GM23248 (cell line): Measurements from ENCODE around the gene KRT82. TPM values are rescaled to one million over a fixed set of nuclear protein-coding genes. Genes with fewer than 3 reads are reported as not detected.

ENCODE experiments used
- DNase-seq: peaks from one replicate; pipeline ENCODE4 v3.0.0-alpha.2; 2015
- H2AFZ ChIP-seq: fragments of 200-600 bp; sonication (generic); 2 replicates; pipeline ENCODE4 v1.6.1; 2016; ENCODE audit warnings: antibody characterized with exemption
- H3F3A ChIP-seq: fragments of 200-600 bp; sonication (generic); 2 replicates; pipeline ENCODE4 v1.6.1; 2016; ENCODE audit warnings: mild to moderate bottlenecking, antibody characterized with exemption, mixed run types; ENCODE audit not compliant: insufficient read depth
- H3K27ac ChIP-seq: fragments of 200-600 bp; sonication (generic); 2 replicates; pipeline ENCODE4 v1.5.1; 2016; ENCODE audit warnings: mild to moderate bottlenecking
- H3K27me3 ChIP-seq: fragments of 200-600 bp; sonication (generic); replicated peaks from 2 replicates; pipeline ENCODE4 v1.6.1; 2016; ENCODE audit warnings: mild to moderate bottlenecking; ENCODE audit not compliant: insufficient read depth
- H3K36me3 ChIP-seq: fragments of 200-600 bp; sonication (generic); 2 replicates; pipeline ENCODE4 v1.6.1; 2016; ENCODE audit warnings: low read depth, mild to moderate bottlenecking
- H3K4me1 ChIP-seq: fragments of 200-600 bp; sonication (generic); 2 replicates; pipeline ENCODE4 v1.6.1; 2016; ENCODE audit warnings: mild to moderate bottlenecking; ENCODE audit not compliant: insufficient read depth
- H3K4me2 ChIP-seq: fragments of 200-600 bp; sonication (generic); one replicate; pipeline ENCODE4 v1.6.1; 2016; ENCODE audit warnings: mild to moderate bottlenecking; ENCODE audit not compliant: unreplicated experiment
- H3K4me3 ChIP-seq: fragments of 200-600 bp; sonication (generic); 2 replicates; pipeline ENCODE4 v1.5.1; 2016; ENCODE audit warnings: mild to moderate bottlenecking
- H3K79me2 ChIP-seq: fragments of 200-600 bp; sonication (generic); 2 replicates; pipeline ENCODE4 v1.6.1; 2016; ENCODE audit warnings: mild to moderate bottlenecking; ENCODE audit not compliant: insufficient read depth
- H3K9ac ChIP-seq: fragments of 200-600 bp; sonication (generic); 2 replicates; pipeline ENCODE4 v1.6.1; 2016; ENCODE audit warnings: mild to moderate bottlenecking
- H3K9me2 ChIP-seq: fragments of 200-600 bp; sonication (generic); 2 replicates; pipeline ENCODE4 v1.6.1; 2016; ENCODE audit warnings: mixed run types, mild to moderate bottlenecking, moderate library complexity; ENCODE audit not compliant: insufficient read depth
- H3K9me3 ChIP-seq: fragments of 200-600 bp; sonication (generic); one replicate; pipeline ENCODE4 v1.6.1; 2017; ENCODE audit warnings: low read depth
- H4K20me1 ChIP-seq: fragments of 200-600 bp; sonication (generic); 2 replicates; pipeline ENCODE4 v1.6.0; 2016; ENCODE audit not compliant: insufficient read depth
- EZH2 ChIP-seq: fragments of 200-600 bp; sonication (generic); IDR thresholded peaks from 2 replicates; pipeline ENCODE4 v1.6.1; 2018; ENCODE audit warnings: antibody characterized with exemption, mild to moderate bottlenecking; ENCODE audit not compliant: insufficient read depth, poor library complexity, severe bottlenecking
- EZH2phosphoT487 ChIP-seq: fragments of 200-600 bp; sonication (generic); IDR thresholded peaks from 2 replicates; pipeline ENCODE4 v1.6.1; 2018; ENCODE audit warnings: antibody characterized with exemption, moderate library complexity, mild to moderate bottlenecking, low read depth; ENCODE audit not compliant: insufficient read depth
- WGBS, 2 experiments: methylation state at CpG; one replicate each; pipeline ENCODE4 v1.1.6; 2015 to 2017; ENCODE audit warnings: low lambda C conversion rate in 2 of 2, low coverage in 1 of 2; ENCODE audit errors: missing lambda C conversion rate in 2 of 2; 5-methylcytosine and 5-hydroxymethylcytosine counted together
- in situ Hi-C: fragments of 300-500 bp; cut with MboI; formaldehyde crosslinking; loops from 2 replicates; pipeline ENCODE4 v1.15.0; 2020
- polyA plus RNA-seq: library from polyadenylated mRNA; unstranded; fragments of >200 nt; fragmentation: Nextera tagmentation; extraction: Ambion mirVana; gene quantifications from 2 replicates; pipeline ENCODE4 v1.2.1, GENCODE V29; 2016
- total RNA-seq: library from RNA; depleted of rRNA; stranded (reverse); fragments of >200 nt; shearing (Covaris generic); gene quantifications from 2 replicates; pipeline ENCODE4 v1.2.3, GENCODE V29; 2014

Gene KRT82
- total and polyA plus RNA-seq, 2 experiments from 2014 or later, result not detected

- TF ChIP-seq EZH2phosphoT487 (no peak), EZH2 (no peak)
- Histone ChIP-seq H2AFZ (no peak overlapping the region), H3K27ac (no peak overlapping the region), H3K27me3 (peaks cover 14% of the 10 kb centered on the region), H3K79me2 (no peaks in the 10 kb centered on the region), H4K20me1 (no peaks in the 10 kb centered on the region), H3K9me2 (no peaks in the 10 kb centered on the region), H3K9me3 (no peaks in the 10 kb centered on the region), H3K4me1 (0 out of 2 replicates have a peak, but pooled peaks cover 2% of the 10 kb centered on the region), H3K36me3 (no peaks in the 10 kb centered on the region), H3F3A (no peaks in the 10 kb centered on the region), H3K4me3 (no peak overlapping the region), H3K4me2 (no peak overlapping the region), H3K9ac (no peak overlapping the region)
- WGBS, 2 experiments, result 13 to 14% methylated on average over 10 of the region's 10 CpGs
- in situ Hi-C loops, result no loop called here
- DNase-seq, result peak; percentile 95
Observed at GRCh38 chr12:52372216-52373154, 33.6 kb downstream of the KRT82 start.

- Histone ChIP-seq H3K4me1 (0 out of 2 replicates have a peak, but pooled peaks cover 2% of the 10 kb centered on the region), H2AFZ (peak overlapping the region; percentile 67; the same call in 1 of the 2 replicates), H3K9me2 (no peaks in the 10 kb centered on the region), H3K4me3 (no peak overlapping the region), H3K9me3 (no peaks in the 10 kb centered on the region), H3K36me3 (no peaks in the 10 kb centered on the region), H3F3A (no peaks in the 10 kb centered on the region), H3K27me3 (peaks cover 19% of the 10 kb centered on the region), H3K4me2 (no peak overlapping the region), H3K9ac (no peak overlapping the region), H4K20me1 (no peaks in the 10 kb centered on the region), H3K27ac (no peak overlapping the region), H3K79me2 (no peaks in the 10 kb centered on the region)
- TF ChIP-seq EZH2phosphoT487, result no peak
- no peak for TF ChIP-seq EZH2
- DNase-seq, result no peak
- in situ Hi-C loops, result no loop called here
- 78 to 79% methylated on average over 3 of the region's 3 CpGs for WGBS, 2 experiments
Observed at GRCh38 chr12:52371716-52372115, 34.4 kb downstream of the KRT82 start.

- no peak overlapping the region for H3K4me2 ChIP-seq
- no peaks in the 10 kb centered on the region for H3K36me3 ChIP-seq
- H3K4me3 ChIP-seq, result no peak overlapping the region
- H3K79me2 ChIP-seq, result no peaks in the 10 kb centered on the region
- H3K27ac ChIP-seq, result no peak overlapping the region
- no peaks in the 10 kb centered on the region for H4K20me1 ChIP-seq
- H2AFZ ChIP-seq, result peak overlapping the region; percentile 67; the same call in 1 of the 2 replicates
- H3F3A ChIP-seq, result no peaks in the 10 kb centered on the region
- DNase-seq, result peak; percentile 70
- peaks cover 22% of the 10 kb centered on the region for H3K27me3 ChIP-seq
- in situ Hi-C loops, result no loop called here
- WGBS, 2 experiments, result 32 to 37% methylated on average over 12 of the region's 12 CpGs
- H3K9me2 ChIP-seq, result no peaks in the 10 kb centered on the region
- TF ChIP-seq EZH2phosphoT487 (no peak), EZH2 (no peak)
- 0 out of 2 replicates have a peak, but pooled peaks cover 2% of the 10 kb centered on the region for H3K4me1 ChIP-seq
- no peaks in the 10 kb centered on the region for H3K9me3 ChIP-seq
- H3K9ac ChIP-seq, result no peak overlapping the region
Observed at GRCh38 chr12:52370926-52371608, 35.1 kb downstream of the KRT82 start.

GRCh38 chr12:52369809-52370208 lies 36.3 kb downstream of the KRT82 start:
- Histone ChIP-seq H3K9ac (no peak overlapping the region), H3K79me2 (no peaks in the 10 kb centered on the region), H3F3A (no peaks in the 10 kb centered on the region), H3K27me3 (peaks cover 24% of the 10 kb centered on the region), H3K4me3 (no peak overlapping the region), H2AFZ (no peak overlapping the region), H3K9me3 (no peaks in the 10 kb centered on the region), H3K27ac (no peak overlapping the region), H3K36me3 (no peaks in the 10 kb centered on the region), H3K4me1 (0 out of 2 replicates have a peak, but pooled peaks cover 2% of the 10 kb centered on the region), H3K4me2 (no peak overlapping the region), H3K9me2 (no peaks in the 10 kb centered on the region), H4K20me1 (no peaks in the 10 kb centered on the region)
- no peak for DNase-seq
- TF ChIP-seq EZH2 (no peak), EZH2phosphoT487 (no peak)
- in situ Hi-C loops, result no loop called here
- WGBS, 2 experiments, result 59 to 81% methylated on average over 6 of the region's 6 CpGs
